Keratinocyte (primary cell): ENCODE measurements around the gene AHCTF1. TPM values are rescaled to one million over a fixed set of nuclear protein-coding genes. Genes with fewer than 3 reads are reported as not detected.

ENCODE experiments used
- DNase-seq: peaks from one replicate; pipeline ENCODE4 v3.0.0-alpha.2; 2011; ENCODE audit warnings: low read depth, missing footprints, low spot score
- FAIRE-seq: peaks from 2 replicates; lab custom pipeline; 2011; peaks lifted over from hg19 to GRCh38; lab: Jason Lieb, UNC
- H2AFZ ChIP-seq: 2 replicates; pipeline ENCODE4 v1.6.0; 2012; ENCODE audit warnings: low read length, control low read depth, inconsistent platforms; ENCODE audit not compliant: control insufficient read depth
- H3K27ac ChIP-seq: 2 replicates; pipeline ENCODE4 v1.5.1; 2011; ENCODE audit warnings: low read length; ENCODE audit not compliant: control insufficient read depth, insufficient read depth
- H3K27me3 ChIP-seq: 3 replicates; pipeline ENCODE4 v1.6.0; 2011; ENCODE audit warnings: low read length; ENCODE audit not compliant: control insufficient read depth, insufficient read depth; ENCODE audit errors: extremely low read depth
- H3K36me3 ChIP-seq, 2 experiments: 2 replicates in 1 of 2; 3 replicates in 1 of 2; pipeline ENCODE4 v1.5.1; 2011; ENCODE audit warnings: low read length in 2 of 2, mild to moderate bottlenecking in 1 of 2; ENCODE audit not compliant: control insufficient read depth in 2 of 2, insufficient read depth in 2 of 2; ENCODE audit errors: extremely low read depth in 1 of 2
- H3K4me1 ChIP-seq: 3 replicates; pipeline ENCODE4 v1.5.1; 2011; ENCODE audit warnings: low read length; ENCODE audit not compliant: control insufficient read depth, insufficient read depth; ENCODE audit errors: extremely low read depth
- H3K4me2 ChIP-seq: 3 replicates; pipeline ENCODE4 v1.6.0; 2011; ENCODE audit warnings: low read depth, low read length; ENCODE audit not compliant: control insufficient read depth, insufficient read depth; ENCODE audit errors: extremely low read depth
- H3K4me3 ChIP-seq, 3 experiments: fragments of 200-600 bp in 1 of 3; sonication (generic) in 1 of 3; 2 replicates in 2 of 3; 3 replicates in 1 of 3; pipeline ENCODE4 v1.5.1; 2011 to 2016; ENCODE audit warnings: low read length in 3 of 3, mild to moderate bottlenecking in 3 of 3, control low read depth in 2 of 3, inconsistent platforms in 1 of 3, low read depth in 1 of 3, mixed read lengths in 1 of 3, mixed run types in 1 of 3, moderate library complexity in 1 of 3; ENCODE audit not compliant: control insufficient read depth in 2 of 3, insufficient read depth in 2 of 3; ENCODE audit errors: extremely low read depth in 1 of 3
- H3K79me2 ChIP-seq: 2 replicates; pipeline ENCODE4 v1.6.0; 2012; ENCODE audit warnings: low read length; ENCODE audit not compliant: control insufficient read depth, insufficient read depth
- H3K9ac ChIP-seq: 3 replicates; pipeline ENCODE4 v1.6.0; 2011; ENCODE audit warnings: low read length; ENCODE audit not compliant: control insufficient read depth, insufficient read depth; ENCODE audit errors: extremely low read depth
- H3K9me1 ChIP-seq: 3 replicates; pipeline ENCODE4 v1.6.0; 2011; ENCODE audit warnings: low read length; ENCODE audit not compliant: control insufficient read depth, insufficient read depth; ENCODE audit errors: extremely low read depth
- H3K9me3 ChIP-seq: 2 replicates; pipeline ENCODE4 v1.5.1; 2012; ENCODE audit warnings: low read depth, low read length; ENCODE audit not compliant: control insufficient read depth
- H4K20me1 ChIP-seq: 3 replicates; pipeline ENCODE4 v1.6.0; 2011; ENCODE audit warnings: low read length; ENCODE audit not compliant: control insufficient read depth, insufficient read depth; ENCODE audit errors: extremely low read depth
- EZH2 ChIP-seq: IDR thresholded peaks from one replicate; pipeline ENCODE4 v1.6.1; 2012; ENCODE audit warnings: inconsistent platforms, mild to moderate bottlenecking, low read length, moderate library complexity
- dilution Hi-C: fragments of 300-500 bp; cut with MboI; formaldehyde crosslinking; loops from one replicate; pipeline ENCODE4 v1.7.0; 2020; ENCODE audit warnings: low sequenced_read_pairs; ENCODE audit not compliant: extremely low pct_ligation_motif_present
- polyA plus RNA-seq, 5 experiments: library from polyadenylated mRNA; depleted of rRNA in 3 of 5; stranded (reverse) in 3 of 5; stranded (forward) in 1 of 5; unstranded in 1 of 5; fragments of >200 nt; gene quantifications; 1 replicate in 1 of 5; 2 replicates in 3 of 5; 3 replicates in 1 of 5; pipeline versions ENCODE4 v1.2.1 to v1.2.3, GENCODE V29; 2011 to 2012; ENCODE audit warnings: missing spikeins in 2 of 5, low read depth in 1 of 5, low replicate concordance in 1 of 5
- TF ChIP-seq, protein P1 (sequence below), 3 experiments: IDR thresholded peaks in 1 of 3; conservative IDR thresholded peaks in 1 of 3; optimal IDR thresholded peaks in 1 of 3; 2 replicates in 2 of 3; 3 replicates in 1 of 3; pipeline versions ENCODE3 to v1.5.1; 2011; ENCODE audit warnings: low read length in 3 of 3, mild to moderate bottlenecking in 3 of 3, moderate library complexity in 2 of 3, control low read depth in 1 of 3, inconsistent platforms in 1 of 3; ENCODE audit not compliant: insufficient read depth in 2 of 3; ENCODE audit errors: extremely low read depth in 1 of 3

The AHCTF1 gene
- polyA plus RNA-seq, 1 donor (not counting 4 experiments of a cell fraction or from before 2014, with no cell fraction given) = 22.2 TPM

DNA sequence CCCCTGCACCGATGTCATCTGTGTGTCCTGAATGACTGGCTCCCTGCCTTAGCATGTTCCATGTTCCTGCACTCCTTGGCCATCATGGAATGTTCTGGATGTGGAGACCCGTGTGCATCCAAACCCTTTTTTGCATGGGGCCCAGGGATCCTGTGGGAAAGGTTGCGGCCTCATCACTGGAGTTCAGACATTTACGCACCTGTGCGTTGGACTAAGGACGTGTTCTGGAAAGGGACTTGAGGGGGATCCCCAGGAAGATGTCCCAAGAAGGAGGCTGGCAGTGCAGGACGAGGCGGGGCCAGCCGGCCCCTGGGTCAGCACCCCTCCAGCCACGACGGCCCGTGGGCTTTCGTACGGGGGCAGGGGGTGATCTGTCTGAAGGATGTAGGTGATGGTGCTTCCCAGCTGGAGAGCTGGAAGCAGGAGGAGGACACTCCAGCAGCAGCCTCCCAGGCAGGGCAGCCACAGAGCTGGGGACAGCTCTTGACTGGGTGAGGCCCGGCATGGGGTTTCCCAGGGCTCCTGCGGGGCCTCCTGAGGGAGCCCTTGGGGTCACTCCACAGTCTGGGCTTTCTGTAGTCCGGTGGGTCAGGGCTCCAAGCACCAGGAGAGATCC, 140.3 kb downstream of the AHCTF1 start:
- no peak for DNase-seq
- Histone ChIP-seq H3K9me1 (no peaks in the 10 kb centered on the region), H3K36me3 (no peaks in the 10 kb centered on the region), H3K4me2 (no peak overlapping the region), H3K27me3 (no peaks in the 10 kb centered on the region), H3K4me3 (no peak overlapping the region), H4K20me1 (no peaks in the 10 kb centered on the region), H2AFZ (no peak overlapping the region), H3K27ac (no peak overlapping the region), H3K9me3 (no peaks in the 10 kb centered on the region), H3K4me1 (peaks cover 20% of the 10 kb centered on the region), H3K9ac (no peak overlapping the region), H3K79me2 (no peaks in the 10 kb centered on the region)
- dilution Hi-C loops = no loop called here
- FAIRE-seq = no peak
- TF ChIP-seq EZH2 = no peak
- TF ChIP-seq, protein P1, sequence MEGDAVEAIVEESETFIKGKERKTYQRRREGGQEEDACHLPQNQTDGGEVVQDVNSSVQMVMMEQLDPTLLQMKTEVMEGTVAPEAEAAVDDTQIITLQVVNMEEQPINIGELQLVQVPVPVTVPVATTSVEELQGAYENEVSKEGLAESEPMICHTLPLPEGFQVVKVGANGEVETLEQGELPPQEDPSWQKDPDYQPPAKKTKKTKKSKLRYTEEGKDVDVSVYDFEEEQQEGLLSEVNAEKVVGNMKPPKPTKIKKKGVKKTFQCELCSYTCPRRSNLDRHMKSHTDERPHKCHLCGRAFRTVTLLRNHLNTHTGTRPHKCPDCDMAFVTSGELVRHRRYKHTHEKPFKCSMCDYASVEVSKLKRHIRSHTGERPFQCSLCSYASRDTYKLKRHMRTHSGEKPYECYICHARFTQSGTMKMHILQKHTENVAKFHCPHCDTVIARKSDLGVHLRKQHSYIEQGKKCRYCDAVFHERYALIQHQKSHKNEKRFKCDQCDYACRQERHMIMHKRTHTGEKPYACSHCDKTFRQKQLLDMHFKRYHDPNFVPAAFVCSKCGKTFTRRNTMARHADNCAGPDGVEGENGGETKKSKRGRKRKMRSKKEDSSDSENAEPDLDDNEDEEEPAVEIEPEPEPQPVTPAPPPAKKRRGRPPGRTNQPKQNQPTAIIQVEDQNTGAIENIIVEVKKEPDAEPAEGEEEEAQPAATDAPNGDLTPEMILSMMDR (optimal IDR thresholded peaks at IDR 0.05 in 1 of 3, IDR thresholded peaks at IDR 0.05 in 1 of 3, conservative IDR thresholded peaks at IDR 0.05 in 1 of 3; ENCODE audit: extremely low read depth in 1 of 3, insufficient read depth in 2 of 3, low read length in 3 of 3) = no peak

DNA sequence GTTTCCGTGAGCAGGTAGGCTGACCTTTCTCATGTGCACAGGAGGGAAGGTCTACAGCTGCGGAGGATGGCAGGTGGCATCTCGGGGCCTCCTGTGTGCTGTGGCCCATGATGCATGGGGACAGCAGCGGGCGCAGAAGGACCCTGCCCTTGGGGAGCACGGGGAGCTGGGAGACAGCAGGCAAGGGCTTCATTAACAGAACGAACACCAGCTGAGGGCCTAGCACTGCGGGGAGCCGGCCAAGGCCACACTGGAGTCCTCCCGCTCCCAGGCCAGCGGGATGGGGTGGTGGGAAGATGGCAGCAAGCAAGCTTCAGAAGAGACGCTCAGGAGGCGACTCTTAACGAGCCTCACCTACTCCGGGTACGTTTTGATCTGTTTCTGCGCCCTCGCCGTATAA, 140.9 kb downstream of the AHCTF1 start:
- peaks cover 15% of the 10 kb centered on the region for H3K4me1 ChIP-seq

More for the DNA sequence above, 140.9 kb downstream of the AHCTF1 start:
- dilution Hi-C loops = no loop called here
- no peak for FAIRE-seq
- H3K9ac ChIP-seq = no peak overlapping the region
- no peak overlapping the region for H3K4me2 ChIP-seq
- no peaks in the 10 kb centered on the region for H4K20me1 ChIP-seq
- H3K4me3 ChIP-seq = no peak overlapping the region
- H3K9me3 ChIP-seq = peaks cover under 1% of the 10 kb centered on the region
- H3K9me1 ChIP-seq = no peaks in the 10 kb centered on the region
- no peak overlapping the region for H2AFZ ChIP-seq
- no peak overlapping the region for H3K27ac ChIP-seq
- H3K79me2 ChIP-seq = no peaks in the 10 kb centered on the region
- TF ChIP-seq EZH2 = no peak
- TF ChIP-seq, protein P1 (optimal IDR thresholded peaks at IDR 0.05 in 1 of 3, IDR thresholded peaks at IDR 0.05 in 1 of 3, conservative IDR thresholded peaks at IDR 0.05 in 1 of 3; ENCODE audit: extremely low read depth in 1 of 3, insufficient read depth in 2 of 3, low read length in 3 of 3) = no peak
- H3K27me3 ChIP-seq = no peaks in the 10 kb centered on the region
- DNase-seq = no peak
- H3K36me3 ChIP-seq = no peaks in the 10 kb centered on the region
